Measurements from ENCODE around the gene LDLRAD2. TPM values are rescaled to one million over a fixed set of nuclear protein-coding genes. Genes with fewer than 3 reads are reported as not detected.
"Not testable (repeated sequence)": the region's sequence is repeated elsewhere in the genome, so short reads cannot be mapped to it uniquely, and the experiment has no call there.

LDLRAD2 gene
- polyA plus RNA-seq, 12 donors: 4.1 to 9.6 (median 5.5) TPM; not detected in 1

GRCh38 chr1:21823206-21823979 lies 11.3 kb downstream of the LDLRAD2 start:
- no peak for DNase-seq

DNA sequence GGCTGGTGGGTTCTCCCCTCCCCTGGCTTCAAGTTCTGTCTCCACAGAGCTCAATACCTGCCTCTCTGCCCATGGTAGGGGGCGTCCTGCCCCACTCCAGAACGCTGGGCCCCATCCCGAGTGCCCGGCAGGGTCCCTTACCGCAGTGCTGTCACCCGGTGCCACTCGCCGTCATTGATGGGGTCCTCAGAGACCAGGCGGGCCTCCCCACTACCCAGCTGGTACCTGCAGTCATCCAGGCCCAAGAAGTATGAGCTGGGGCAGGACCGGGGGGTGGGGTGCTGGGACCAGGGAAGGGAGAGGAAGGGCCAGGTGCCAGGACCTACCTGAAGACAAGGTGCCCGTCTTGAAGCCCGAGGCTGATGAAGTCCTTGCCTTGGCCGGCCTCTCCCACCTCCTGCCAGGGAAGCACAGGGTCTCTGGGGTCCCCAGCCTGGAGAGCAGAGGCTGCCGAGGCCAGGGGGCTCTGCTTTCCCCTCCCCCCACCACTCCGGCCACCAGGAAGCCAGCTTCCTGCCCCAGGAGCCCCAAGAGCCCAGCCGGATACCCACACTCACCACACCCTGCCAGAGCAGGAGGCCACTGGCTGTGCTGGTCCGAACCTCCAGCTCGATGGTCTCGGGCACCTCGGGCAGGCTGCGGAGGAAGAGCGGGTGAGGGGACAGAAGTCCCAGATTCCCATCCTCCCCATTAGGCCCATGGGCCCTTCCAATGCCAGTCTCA lies 12.1 kb downstream of the LDLRAD2 start:
- DNase-seq: no peak

GRCh38 chr1:21824926-21825325 lies 12.9 kb downstream of the LDLRAD2 start:
- DNase-seq: no peak

- DNase-seq: no peak
Measured at GRCh38 chr1:21825393-21825792, 13.3 kb downstream of the LDLRAD2 start.

- DNase-seq: not testable (repeated sequence)
Measured at GRCh38 chr1:21826694-21827093, 14.6 kb downstream of the LDLRAD2 start.

DNA sequence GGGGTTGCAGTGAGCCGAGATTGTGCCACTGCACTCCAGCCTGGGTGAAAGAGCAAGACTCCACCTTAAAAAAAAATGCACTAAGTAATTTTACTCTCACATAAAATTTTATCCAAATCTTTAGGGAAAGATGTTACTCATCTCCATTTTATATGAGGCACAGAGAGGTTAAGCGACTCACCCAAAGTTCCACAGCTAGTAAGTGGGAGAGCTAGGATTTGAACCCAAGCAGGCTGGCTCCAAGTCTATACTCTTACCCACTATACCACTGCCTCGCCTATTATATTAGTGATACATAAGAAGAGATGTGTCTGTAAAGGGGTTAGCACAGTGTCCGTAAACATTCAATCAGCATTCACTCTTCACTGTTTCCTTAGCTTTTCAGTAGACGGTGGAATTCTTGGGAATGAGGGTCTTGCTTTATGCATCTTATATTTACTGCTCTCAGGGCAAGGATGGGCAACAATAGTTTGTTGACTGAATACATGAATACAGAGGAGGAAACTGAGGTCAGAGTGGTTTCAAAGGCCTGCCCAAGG lies 15.1 kb downstream of the LDLRAD2 start:
- DNase-seq: no peak

DNA sequence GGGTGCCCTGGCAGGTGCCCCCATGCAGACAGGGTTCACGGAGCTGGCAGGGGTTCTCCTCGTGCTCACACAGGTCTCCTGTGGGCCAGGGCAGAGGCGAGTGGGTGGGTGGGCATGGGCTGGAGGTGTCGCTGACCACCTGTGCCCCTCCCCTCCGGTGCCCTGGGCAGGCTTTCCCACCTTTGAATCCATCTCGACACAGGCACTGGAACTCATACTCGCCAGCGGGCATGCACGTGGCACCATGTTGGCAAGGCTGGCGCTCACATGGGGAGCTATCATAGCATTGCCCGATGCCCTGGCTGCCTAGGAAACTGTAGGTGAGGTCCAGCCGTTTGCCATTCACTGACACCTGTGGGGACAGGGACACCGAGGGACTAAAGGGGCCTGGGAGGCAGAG lies 16.0 kb downstream of the LDLRAD2 start:
- no peak for DNase-seq

DNA sequence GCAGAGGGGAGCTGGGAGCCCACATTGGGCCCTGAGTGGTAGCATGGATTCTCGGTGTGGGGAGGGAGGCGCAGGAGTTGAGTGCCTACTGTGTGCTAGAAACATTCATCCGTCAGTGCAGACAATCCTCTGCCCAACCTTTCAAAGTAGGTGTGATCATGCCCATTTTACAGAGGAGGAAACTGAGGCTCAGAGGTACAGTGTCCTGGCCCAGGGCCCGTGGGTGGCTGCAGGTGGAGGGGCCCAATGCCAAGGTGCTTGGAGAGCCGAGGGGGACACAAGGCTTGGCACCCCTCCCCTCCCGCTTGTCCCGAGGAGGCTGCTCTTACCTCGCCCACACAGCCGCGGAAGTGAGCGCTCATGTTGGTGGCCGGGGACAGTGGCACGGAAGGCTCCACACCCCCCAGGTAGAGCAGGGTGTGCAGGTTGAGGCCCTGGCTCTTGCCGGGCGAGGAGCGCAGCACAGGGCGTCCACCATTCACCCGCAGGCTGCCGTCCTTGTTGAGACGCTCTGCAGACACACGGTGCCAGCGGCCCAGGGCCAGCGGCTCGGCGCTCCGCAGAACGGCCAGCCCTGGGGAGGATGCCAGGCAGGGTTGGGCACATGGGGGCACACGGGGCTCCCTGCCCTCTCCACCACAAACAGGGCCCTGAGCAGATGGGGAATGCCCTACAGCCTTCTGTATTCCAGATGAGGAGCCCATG lies 16.6 kb downstream of the LDLRAD2 start:
- no peak for DNase-seq

DNA sequence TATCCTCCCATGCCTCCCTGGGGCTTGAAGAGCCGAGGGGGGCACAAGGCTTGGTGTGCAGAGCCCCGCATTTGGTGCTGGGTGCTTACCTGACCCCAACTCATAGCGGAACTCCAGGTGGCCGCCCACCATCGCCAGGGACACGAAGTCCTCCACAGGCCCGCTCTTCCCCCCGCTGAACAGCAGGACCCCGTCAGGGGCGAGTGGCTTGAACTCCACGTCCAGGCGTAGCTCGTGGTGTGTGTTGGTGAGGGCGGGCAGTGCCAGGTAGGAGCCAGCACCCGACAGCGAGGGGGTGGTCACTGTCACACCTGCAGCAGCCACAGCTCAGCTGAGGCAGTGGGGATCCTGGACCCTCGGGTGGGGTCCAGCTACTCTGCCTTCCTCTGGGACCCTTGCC lies 17.2 kb downstream of the LDLRAD2 start:
- DNase-seq: no peak

DNA sequence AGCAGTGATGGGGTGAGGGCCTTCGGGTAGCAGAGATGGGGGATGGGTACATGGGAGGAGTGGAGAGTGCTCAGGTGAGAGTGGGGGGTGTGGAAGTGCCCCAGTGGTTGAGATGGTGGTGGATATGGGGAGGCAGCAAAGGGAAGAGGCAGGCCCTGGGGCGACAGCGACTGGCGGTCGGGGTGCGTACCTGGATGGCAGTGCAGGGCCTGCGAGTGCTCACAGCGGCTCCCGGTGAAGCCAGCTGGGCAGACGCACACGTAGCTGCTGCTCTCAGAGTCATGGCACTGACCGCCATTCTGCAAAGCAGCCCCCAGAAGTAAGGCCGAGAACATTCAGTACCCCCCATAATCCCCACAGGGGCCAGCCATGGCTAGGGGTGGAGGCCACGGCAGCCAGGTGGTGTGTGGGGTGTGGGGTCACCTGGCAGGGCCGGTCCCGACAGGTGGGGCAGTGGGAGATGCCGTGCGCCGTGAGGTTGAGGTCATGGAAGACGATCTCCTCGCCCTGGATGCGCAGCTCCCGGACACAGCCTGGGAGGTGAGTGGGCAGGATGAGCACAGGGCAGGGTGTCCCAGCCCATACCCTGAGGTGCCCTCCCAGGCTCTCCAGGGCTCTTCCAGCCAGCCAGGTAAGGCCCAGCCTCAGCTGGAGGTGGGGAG lies 18.9 kb downstream of the LDLRAD2 start:
- DNase-seq: no peak

DNA sequence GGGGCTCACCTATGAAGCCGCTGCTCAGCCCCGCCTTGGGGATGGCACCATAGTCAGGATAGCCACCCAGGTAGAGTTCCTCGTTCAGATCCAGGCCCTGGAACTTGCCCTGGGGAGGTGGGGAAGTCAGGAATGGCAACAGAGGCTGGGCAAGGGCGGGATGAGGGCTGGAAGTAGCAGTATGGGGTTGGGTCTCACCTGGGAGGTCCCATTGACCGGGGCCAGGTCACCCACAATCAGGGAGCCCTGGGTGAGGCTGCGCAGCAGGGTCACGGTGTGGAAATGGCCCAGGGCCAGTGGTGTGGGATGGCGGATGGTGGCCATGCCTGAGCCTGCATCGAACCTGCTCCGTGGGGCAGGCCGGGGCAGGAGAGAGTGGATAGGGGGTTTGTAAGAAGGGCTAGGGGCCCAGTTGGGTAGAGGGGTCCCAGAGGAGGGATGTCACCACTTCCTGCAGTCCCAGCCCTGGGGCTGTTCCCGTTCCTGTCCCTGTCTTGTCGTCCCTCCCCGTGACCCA lies 19.4 kb downstream of the LDLRAD2 start:
- DNase-seq: no peak

DNA sequence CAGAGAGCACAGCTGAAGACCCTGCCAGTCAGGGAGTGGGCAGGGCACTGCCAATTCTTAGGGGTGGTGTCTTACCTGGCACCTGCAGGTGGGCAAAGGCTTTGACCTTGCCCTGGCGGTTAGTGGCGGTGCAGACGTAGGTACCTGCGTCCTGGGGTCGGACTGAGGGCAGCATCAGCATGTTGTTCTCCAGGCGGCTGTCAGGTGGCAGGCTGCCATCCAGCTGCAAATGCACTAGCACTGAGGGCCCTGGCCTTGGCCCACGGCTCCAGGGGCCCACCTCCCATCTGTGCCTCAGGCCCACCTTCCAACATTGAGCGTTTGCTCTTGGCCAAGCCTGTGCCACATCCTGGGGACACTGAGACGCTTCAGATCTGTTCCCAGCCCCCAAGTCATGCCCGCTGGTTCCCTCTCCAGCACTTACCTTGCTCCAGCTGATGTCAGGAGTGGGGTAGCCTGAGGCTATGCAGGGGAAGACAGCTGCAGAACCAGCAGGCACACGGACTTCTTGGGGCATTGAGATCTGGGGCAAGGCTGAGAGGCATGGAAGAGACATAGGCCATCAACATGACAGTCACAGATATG lies 21.4 kb downstream of the LDLRAD2 start:
- no peak for DNase-seq

DNA sequence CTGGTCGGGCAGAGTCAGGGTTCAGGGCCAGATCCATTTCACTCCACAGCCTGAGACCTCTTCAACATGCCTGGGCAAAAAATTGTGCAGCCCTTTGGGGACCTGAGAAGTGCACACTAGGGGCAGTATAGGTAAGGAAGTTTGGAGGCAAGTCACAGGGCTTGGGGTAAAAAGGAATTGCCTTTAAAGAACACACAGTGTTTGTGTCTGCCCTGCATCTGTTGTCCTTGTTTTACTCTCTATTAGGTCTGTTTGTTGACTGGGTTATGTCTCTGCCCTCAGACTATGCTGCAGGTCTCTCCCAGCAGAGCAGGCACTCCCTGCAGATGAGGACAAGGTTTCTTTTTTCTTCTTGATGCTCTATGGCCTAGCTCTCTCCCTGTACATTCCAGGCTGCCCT lies 22.0 kb downstream of the LDLRAD2 start:
- DNase-seq: no peak

DNA sequence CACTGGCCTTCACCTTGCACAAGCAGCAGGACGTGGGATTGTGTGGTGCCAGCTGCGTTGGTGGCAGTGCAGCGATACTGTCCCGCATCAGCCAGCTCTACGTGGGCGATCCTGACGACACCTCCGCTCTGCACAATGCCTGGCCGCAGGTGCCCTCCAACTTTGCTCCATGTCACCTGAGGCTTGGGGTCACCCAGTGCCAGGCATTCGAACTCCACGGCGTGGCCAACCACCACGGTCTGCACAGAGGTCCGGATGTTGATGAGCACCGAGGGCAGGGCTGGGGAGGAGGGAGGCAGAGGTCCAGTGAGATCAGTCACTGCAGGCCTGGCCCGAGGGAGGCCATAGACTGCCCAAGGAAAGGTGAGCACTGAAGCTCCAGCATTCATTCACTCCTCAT lies 22.6 kb downstream of the LDLRAD2 start:
- no peak for DNase-seq

DNA sequence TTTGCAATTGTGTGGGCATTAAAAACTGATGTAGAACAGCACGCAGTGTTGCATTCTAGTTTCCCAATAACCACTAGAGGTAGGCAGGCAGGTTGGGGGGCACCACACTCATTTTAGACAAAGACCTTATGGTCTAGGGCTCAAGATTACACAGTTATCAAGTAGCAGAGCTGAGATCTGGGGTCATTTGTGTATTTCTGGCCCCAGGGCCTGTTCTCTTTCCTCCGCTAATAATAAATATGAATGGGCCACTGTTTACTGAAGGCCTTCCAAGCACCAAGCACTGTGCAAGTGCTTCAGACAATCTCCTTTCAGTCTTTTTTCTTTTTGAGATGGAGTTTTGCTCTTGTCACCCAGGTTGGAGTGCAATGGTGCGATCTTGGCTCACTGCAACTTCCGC lies 23.9 kb downstream of the LDLRAD2 start:
- DNase-seq: no peak

GRCh38 chr1:21836729-21837128 lies 24.7 kb downstream of the LDLRAD2 start:
- DNase-seq: no peak

- DNase-seq: no peak
Measured at GRCh38 chr1:21837476-21837875, 25.4 kb downstream of the LDLRAD2 start.

DNA sequence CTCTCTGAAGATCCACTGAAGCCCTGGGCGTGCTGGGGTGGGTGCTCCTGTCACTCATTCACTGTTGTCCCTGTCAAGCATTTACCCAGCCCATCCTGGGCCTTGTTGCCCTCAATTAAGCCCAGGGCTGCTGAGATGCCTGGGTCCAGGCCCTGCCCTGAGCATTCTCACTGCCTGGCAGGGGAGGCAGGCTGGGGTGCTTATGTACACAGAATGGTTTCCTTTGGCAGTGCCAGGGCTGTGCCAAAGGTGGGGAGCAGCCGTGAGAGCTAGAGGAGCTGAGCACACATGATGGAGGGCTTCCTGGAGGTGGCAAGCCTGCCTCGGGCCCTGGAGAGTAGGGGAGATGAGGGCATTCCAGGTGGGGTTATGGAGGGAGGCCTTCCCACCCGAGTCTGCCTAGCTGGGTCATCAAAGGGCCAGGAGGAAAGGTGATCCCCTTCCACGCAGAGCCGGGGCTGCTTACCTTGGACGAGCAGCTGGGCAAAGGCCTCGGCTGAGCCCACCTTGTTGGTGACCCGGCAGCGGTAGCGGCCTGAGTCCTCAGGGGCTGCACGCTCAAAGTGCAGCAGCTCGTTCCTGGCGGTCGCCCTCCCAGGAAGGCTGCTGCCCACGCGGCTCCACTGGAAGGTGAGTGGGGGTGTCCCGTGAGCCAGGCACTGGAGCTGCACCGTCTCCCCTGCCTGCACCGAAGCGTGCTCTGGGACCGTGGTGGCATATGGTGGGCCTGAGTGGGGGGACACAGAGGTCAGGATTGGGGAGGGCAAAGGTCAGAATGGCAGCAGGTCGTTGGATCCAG lies 26.5 kb downstream of the LDLRAD2 start:
- DNase-seq: no peak

- DNase-seq: no peak
Measured at GRCh38 chr1:21839337-21840037, 27.4 kb downstream of the LDLRAD2 start.

GRCh38 chr1:21840981-21841380 lies 28.9 kb downstream of the LDLRAD2 start:
- DNase-seq: no peak
